Kidney (tissue), 14 donors: Measurements from ENCODE around the gene PRDM10. TPM values are rescaled to one million over a fixed set of nuclear protein-coding genes. Genes with fewer than 3 reads are reported as not detected.
A peak's percentile ranks its signal among the peaks of the same experiment; 100 is the strongest.

Experiments used
- DNase-seq, 5 donors: peaks; one replicate each; pipeline ENCODE4 v3.0.0-alpha.2; 2013 to 2020
- FAIRE-seq: peaks from 2 replicates; lab custom pipeline; 2012; peaks lifted over from hg19 to GRCh38; lab: Jason Lieb, UNC
- H3K27ac ChIP-seq, 2 donors: one replicate each; pipeline ENCODE4 v1.7.0; 2013; ENCODE audit warnings: low read depth in 2 of 2, low read length in 2 of 2, inconsistent platforms in 1 of 2
- H3K27me3 ChIP-seq: one replicate; pipeline ENCODE4 v1.7.1; 2013; ENCODE audit warnings: low read length, inconsistent platforms; ENCODE audit not compliant: control insufficient read depth, insufficient read depth
- H3K36me3 ChIP-seq, 3 donors: one replicate each; pipeline versions ENCODE4 v1.7.0 to v1.7.1; 2013; ENCODE audit warnings: low read length in 3 of 3, control low read depth in 1 of 3, inconsistent platforms in 1 of 3; ENCODE audit not compliant: insufficient read depth in 3 of 3, control insufficient read depth in 2 of 3
- H3K4me1 ChIP-seq, 3 donors: one replicate each; pipeline versions ENCODE4 v1.7.0 to v1.7.1; 2013; ENCODE audit warnings: low read length in 3 of 3, inconsistent platforms in 1 of 3, low read depth in 1 of 3; ENCODE audit not compliant: control insufficient read depth in 2 of 3, insufficient read depth in 2 of 3
- H3K4me3 ChIP-seq, 3 donors: one replicate each; pipeline versions ENCODE4 v1.7.0 to v1.8.1; 2013; ENCODE audit warnings: low read length in 3 of 3, control low read depth in 1 of 3, inconsistent platforms in 1 of 3
- H3K9ac ChIP-seq, 3 donors: one replicate each; pipeline versions ENCODE4 v1.7.0 to v1.7.1; 2013; ENCODE audit warnings: low read length in 3 of 3, control low read depth in 1 of 3, inconsistent platforms in 1 of 3
- H3K9me3 ChIP-seq, 3 donors: one replicate each; pipeline versions ENCODE4 v1.7.0 to v1.7.1; 2013; ENCODE audit warnings: low read length in 3 of 3, control low read depth in 1 of 3, inconsistent platforms in 1 of 3; ENCODE audit not compliant: control insufficient read depth in 2 of 3, insufficient read depth in 1 of 3
- CTCF ChIP-seq: IDR thresholded peaks from 3 replicates; pipeline ENCODE4 v1.5.1; 2012; ENCODE audit warnings: mild to moderate bottlenecking, moderate library complexity, borderline replicate concordance; ENCODE audit not compliant: insufficient read depth; ENCODE audit errors: extremely low read depth
- intact Hi-C: fragments of 100-400 bp; cut with DNase I; formaldehyde crosslinking; loops from one replicate; pipeline ENCODE4 v1.11.1; 2022
- polyA plus RNA-seq: library from polyadenylated mRNA; stranded (reverse); fragments of 350-450 nt; fragmentation: Illumina TruSeq; extraction: RNeasy Lipid Tissue Mini Kit (QIAGEN cat#74804); gene quantifications from one replicate; pipeline ENCODE4 v1.2.3, GENCODE V29; 2014; ENCODE audit warnings: low read depth, low replicate concordance; ENCODE audit not compliant: insufficient read depth
- total RNA-seq: library from RNA; stranded (reverse); fragmentation: NEBNext Ultra II Directional; extraction: Animal tissue kit (Norgen Biotek cat#: 25700); gene quantifications from one replicate; pipeline ENCODE4 v1.2.1, GENCODE V29; 2021
- donor health status: control.
- donor health status: control.
- donor health status: control.
- donor health status: control.
- donor health status: control.
- donor health status: DM: yes; HTN: yes; CAD: no.
- donor health status: Normal renal cell carcinoma (clear cell type).

The PRDM10 gene
- total and polyA plus RNA-seq, 2 donors from 2014 or later, result 1.5 to 8.0 TPM

DNA sequence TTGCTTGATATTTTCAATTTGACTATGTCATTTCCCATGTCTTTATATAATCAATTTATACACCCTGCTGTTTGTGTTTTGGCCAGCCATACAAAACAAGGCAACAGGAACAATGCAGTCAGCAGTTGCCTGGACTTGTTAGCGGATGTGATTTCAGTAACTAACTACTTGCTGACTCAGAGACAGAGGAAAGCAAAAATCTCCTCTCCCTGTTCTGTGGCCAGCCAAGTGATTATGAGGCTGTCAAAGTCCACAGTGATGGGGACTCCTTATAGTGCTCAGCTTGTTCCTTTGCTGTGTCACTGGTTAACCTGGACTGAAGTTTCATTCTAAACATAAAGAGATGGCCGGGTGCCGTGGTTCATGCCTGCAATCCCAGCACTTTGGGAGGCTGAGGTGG is 34.4 kb upstream of the PRDM10 start:
- FAIRE-seq (no peak), DNase-seq (peak in 2 of 5 donors; percentile 18 to 34)
- TF ChIP-seq CTCF, result no peak
- Histone ChIP-seq H3K36me3 (no peaks in the 10 kb centered on the region), H3K27me3 (no peaks in the 10 kb centered on the region), H3K27ac (no peak overlapping the region), H3K4me3 (no peak overlapping the region), H3K4me1 (no peaks in the 10 kb centered on the region), H3K9me3 (no peaks in the 10 kb centered on the region), H3K9ac (no peak overlapping the region)
- intact Hi-C loops, result no loop called here

DNA sequence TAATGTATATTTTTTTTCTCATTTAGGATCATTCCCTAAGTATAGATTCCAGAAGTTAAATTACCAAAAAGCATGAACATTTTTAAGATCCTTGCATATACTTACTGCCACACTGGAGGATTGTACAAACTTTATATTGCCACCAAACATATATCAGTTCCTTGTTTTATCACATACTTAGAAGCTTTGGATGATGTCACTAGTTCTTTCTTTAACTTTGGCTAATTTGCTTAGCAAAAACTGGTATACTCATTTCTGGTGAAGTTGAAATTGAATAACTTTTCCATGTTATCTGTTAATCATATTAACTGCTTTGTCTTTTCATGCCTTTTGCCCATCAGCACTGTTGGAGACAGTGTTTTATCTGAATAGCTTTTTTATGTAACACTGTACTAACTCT is 31.6 kb upstream of the PRDM10 start:
- intact Hi-C loops, result no loop called here
- TF ChIP-seq CTCF, result no peak
- Histone ChIP-seq H3K9ac (no peak overlapping the region), H3K27me3 (no peaks in the 10 kb centered on the region), H3K4me3 (no peak overlapping the region), H3K9me3 (no peaks in the 10 kb centered on the region), H3K27ac (no peak overlapping the region), H3K36me3 (no peaks in the 10 kb centered on the region), H3K4me1 (no peaks in the 10 kb centered on the region)
- FAIRE-seq (no peak), DNase-seq (no peak)

- H3K4me3 ChIP-seq, result no peak overlapping the region
- no peaks in the 10 kb centered on the region for H3K36me3 ChIP-seq
- H3K27ac ChIP-seq, result no peak overlapping the region
- no peaks in the 10 kb centered on the region for H3K27me3 ChIP-seq
- H3K4me1 ChIP-seq, result no peaks in the 10 kb centered on the region
- H3K9me3 ChIP-seq, result no peaks in the 10 kb centered on the region
- no peak for FAIRE-seq
- no peak for DNase-seq
- no peak overlapping the region for H3K9ac ChIP-seq
- no peak for TF ChIP-seq CTCF
- intact Hi-C loops, result no loop called here
Observed at GRCh38 chr11:130032931-130033330, 30.3 kb upstream of the PRDM10 start.

GRCh38 chr11:130031945-130032344 is 29.3 kb upstream of the PRDM10 start:
- H3K9me3 ChIP-seq, result no peaks in the 10 kb centered on the region
- DNase-seq, result no peak
- H3K4me3 ChIP-seq, result no peak overlapping the region
- no peak overlapping the region for H3K27ac ChIP-seq
- no peaks in the 10 kb centered on the region for H3K36me3 ChIP-seq
- H3K27me3 ChIP-seq, result no peaks in the 10 kb centered on the region
- TF ChIP-seq CTCF, result no peak
- intact Hi-C loops, result no loop called here
- no peaks in the 10 kb centered on the region for H3K4me1 ChIP-seq
- no peak for FAIRE-seq
- H3K9ac ChIP-seq, result no peak overlapping the region
